ENCODE results near the gene NTM.

Gene NTM

DNA sequence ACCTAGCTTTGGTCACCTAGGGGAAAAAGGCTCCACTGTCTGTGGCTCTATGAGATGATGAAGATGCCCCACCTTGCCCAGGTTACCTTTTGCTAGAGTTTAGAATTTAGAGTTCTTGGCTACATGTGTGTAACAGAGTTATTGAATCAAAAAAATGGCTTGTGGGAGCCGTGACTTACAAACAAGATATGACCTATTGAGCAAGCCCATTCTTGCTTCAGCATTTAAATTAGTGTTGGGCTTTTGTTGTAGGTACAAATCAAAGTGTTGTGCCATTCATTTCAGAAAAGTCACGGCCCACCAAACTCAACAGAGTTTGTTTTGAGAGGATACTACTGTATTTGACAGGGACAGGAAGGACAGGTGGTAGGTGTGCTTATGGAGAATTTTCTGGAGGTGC lies 768.8 kb downstream of the NTM start:
- Histone ChIP-seq H3K4me3 (ENCODE audit: low read depth, low read length) (no peak overlapping the region), H3K4me2 (ENCODE audit: low read length) (no peak overlapping the region), H3K9me3 (ENCODE audit: control insufficient read depth, low read length) (no peaks in the 10 kb centered on the region), H3K27ac (no peak overlapping the region), H3K79me2 (peaks cover 11% of the 10 kb centered on the region), H3K4me1 (peaks cover 2% of the 10 kb centered on the region), H3K9ac (no peak overlapping the region), H3K27me3 (ENCODE audit: control insufficient read depth, insufficient read depth, low read length) (no peaks in the 10 kb centered on the region), H3K36me3 (ENCODE audit: control insufficient read depth, insufficient read depth, low read length) (no peaks in the 10 kb centered on the region), H2AFZ (no peak overlapping the region)
- TF ChIP-seq, protein P1, sequence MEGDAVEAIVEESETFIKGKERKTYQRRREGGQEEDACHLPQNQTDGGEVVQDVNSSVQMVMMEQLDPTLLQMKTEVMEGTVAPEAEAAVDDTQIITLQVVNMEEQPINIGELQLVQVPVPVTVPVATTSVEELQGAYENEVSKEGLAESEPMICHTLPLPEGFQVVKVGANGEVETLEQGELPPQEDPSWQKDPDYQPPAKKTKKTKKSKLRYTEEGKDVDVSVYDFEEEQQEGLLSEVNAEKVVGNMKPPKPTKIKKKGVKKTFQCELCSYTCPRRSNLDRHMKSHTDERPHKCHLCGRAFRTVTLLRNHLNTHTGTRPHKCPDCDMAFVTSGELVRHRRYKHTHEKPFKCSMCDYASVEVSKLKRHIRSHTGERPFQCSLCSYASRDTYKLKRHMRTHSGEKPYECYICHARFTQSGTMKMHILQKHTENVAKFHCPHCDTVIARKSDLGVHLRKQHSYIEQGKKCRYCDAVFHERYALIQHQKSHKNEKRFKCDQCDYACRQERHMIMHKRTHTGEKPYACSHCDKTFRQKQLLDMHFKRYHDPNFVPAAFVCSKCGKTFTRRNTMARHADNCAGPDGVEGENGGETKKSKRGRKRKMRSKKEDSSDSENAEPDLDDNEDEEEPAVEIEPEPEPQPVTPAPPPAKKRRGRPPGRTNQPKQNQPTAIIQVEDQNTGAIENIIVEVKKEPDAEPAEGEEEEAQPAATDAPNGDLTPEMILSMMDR (IDR thresholded peaks at IDR 0.05) = no peak

DNA sequence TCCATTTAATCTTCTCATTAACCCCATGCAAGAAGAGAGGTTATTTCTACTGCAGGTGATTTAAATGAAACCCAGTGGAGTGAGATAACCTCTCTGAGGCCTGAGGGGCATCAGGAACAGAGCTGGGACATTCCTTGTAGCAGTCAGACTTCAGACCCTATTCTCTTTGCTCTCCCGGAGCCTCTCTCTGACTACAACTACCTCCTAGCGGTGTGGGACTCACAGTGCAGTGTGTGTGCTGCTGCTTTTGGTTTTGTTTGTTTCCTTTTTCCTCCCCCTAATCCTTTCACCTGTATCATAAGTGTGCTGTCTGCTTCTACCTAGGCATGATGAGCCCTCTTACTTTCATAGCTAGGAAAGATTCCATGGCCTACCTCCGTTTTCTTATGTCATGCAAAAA lies 769.6 kb downstream of the NTM start:
- H3K4me1 ChIP-seq = peaks cover 2% of the 10 kb centered on the region
- no peaks in the 10 kb centered on the region for H3K36me3 ChIP-seq (ENCODE audit: control insufficient read depth, insufficient read depth, low read length)
- no peak overlapping the region for H3K9ac ChIP-seq
- H3K79me2 ChIP-seq = peaks cover 9% of the 10 kb centered on the region
- no peak overlapping the region for H3K4me3 ChIP-seq (ENCODE audit: low read depth, low read length)
- H3K27me3 ChIP-seq (ENCODE audit: control insufficient read depth, insufficient read depth, low read length) = no peaks in the 10 kb centered on the region
- H3K9me3 ChIP-seq (ENCODE audit: control insufficient read depth, low read length) = no peaks in the 10 kb centered on the region
- no peak overlapping the region for H2AFZ ChIP-seq
- no peak overlapping the region for H3K27ac ChIP-seq
- H3K4me2 ChIP-seq (ENCODE audit: low read length) = no peak overlapping the region
- TF ChIP-seq, protein P1 (IDR thresholded peaks at IDR 0.05) = no peak

DNA sequence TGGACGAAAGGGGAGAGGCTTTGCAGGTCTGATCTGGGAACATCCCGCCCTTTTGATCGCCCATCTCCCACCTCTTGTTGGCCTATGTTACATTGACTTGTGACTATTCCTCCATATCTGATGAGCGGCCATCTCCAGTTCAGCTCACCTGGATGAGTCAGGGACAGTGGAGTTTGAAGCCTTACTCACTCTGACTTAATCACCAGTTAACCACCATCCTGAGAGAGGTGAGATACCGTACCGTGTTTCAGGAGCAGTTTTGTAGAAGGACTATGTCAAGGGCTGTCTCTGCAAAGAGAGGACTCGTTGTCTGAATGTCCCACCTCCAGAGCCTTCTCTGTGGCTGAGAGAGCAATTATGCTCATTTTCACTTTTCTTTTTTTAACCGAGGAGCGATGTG lies 771.7 kb downstream of the NTM start:
- Histone ChIP-seq H3K4me1 (no peaks in the 10 kb centered on the region), H3K4me3 (ENCODE audit: low read depth, low read length) (no peak overlapping the region), H3K27me3 (ENCODE audit: control insufficient read depth, insufficient read depth, low read length) (no peaks in the 10 kb centered on the region), H3K79me2 (no peaks in the 10 kb centered on the region), H3K9ac (no peak overlapping the region), H3K4me2 (ENCODE audit: low read length) (no peak overlapping the region), H3K27ac (no peak overlapping the region), H3K9me3 (ENCODE audit: control insufficient read depth, low read length) (no peaks in the 10 kb centered on the region), H2AFZ (no peak overlapping the region), H3K36me3 (ENCODE audit: control insufficient read depth, insufficient read depth, low read length) (no peaks in the 10 kb centered on the region)
- TF ChIP-seq, protein P1 (IDR thresholded peaks at IDR 0.05) = no peak

DNA sequence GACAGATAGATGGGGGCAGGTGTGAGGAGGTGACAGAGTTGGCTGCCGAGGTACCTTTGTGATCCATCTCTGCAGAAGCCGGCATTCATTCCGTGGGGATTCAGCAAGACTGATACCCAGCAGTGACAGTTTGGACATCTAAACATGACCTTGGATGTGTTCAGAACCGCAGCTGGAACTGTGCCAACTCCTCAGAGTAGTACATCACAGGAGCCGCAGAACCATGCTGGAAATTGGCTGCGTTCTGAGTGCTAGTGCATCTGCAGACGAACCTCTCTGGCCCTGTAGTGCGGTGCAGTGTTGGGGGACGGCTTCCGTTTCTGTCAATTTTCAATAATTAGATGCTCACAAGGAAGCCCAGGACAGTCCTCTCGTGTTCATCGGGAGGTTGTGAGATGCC lies 772.1 kb downstream of the NTM start:
- H2AFZ ChIP-seq = no peak overlapping the region
- H3K27ac ChIP-seq = no peak overlapping the region
- no peak overlapping the region for H3K4me2 ChIP-seq (ENCODE audit: low read length)
- H3K4me3 ChIP-seq (ENCODE audit: low read depth, low read length) = no peak overlapping the region
- H3K27me3 ChIP-seq (ENCODE audit: control insufficient read depth, insufficient read depth, low read length) = no peaks in the 10 kb centered on the region
- H3K9ac ChIP-seq = no peak overlapping the region
- TF ChIP-seq, protein P1 (IDR thresholded peaks at IDR 0.05) = no peak
- no peaks in the 10 kb centered on the region for H3K4me1 ChIP-seq
- no peaks in the 10 kb centered on the region for H3K36me3 ChIP-seq (ENCODE audit: control insufficient read depth, insufficient read depth, low read length)
- no peaks in the 10 kb centered on the region for H3K79me2 ChIP-seq
- H3K9me3 ChIP-seq (ENCODE audit: control insufficient read depth, low read length) = no peaks in the 10 kb centered on the region

DNA sequence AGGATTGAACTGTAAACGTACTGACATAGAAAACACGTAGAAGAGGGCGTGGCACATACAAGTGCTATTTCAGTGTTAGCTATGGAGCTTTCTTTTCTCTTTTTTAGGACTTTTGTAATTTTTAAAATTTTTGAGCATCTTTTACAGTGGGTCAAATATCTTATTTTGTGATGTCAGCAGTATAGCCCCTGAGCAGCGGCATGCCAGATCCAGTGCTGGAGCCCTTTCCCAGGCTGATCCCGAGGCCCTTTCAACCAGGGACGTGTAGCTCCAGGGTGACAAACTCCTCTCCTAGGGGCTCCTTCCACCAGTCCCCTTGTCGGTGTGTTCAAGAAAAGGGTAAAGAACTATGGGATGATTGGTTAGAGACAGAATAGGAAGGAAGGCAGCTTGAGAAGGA lies 777.0 kb downstream of the NTM start:
- Histone ChIP-seq H3K9me3 (ENCODE audit: control insufficient read depth, low read length) (no peaks in the 10 kb centered on the region), H3K27ac (no peak overlapping the region), H3K27me3 (ENCODE audit: control insufficient read depth, insufficient read depth, low read length) (no peaks in the 10 kb centered on the region), H3K4me1 (no peaks in the 10 kb centered on the region), H3K79me2 (no peaks in the 10 kb centered on the region), H2AFZ (no peak overlapping the region), H3K4me3 (ENCODE audit: low read depth, low read length) (no peak overlapping the region), H3K4me2 (ENCODE audit: low read length) (no peak overlapping the region), H3K9ac (no peak overlapping the region), H3K36me3 (ENCODE audit: control insufficient read depth, insufficient read depth, low read length) (no peaks in the 10 kb centered on the region)
- TF ChIP-seq, protein P1 (IDR thresholded peaks at IDR 0.05) = no peak

All from parathyroid adenoma (tissue), 2 donors.